GM12878 (cell line): ENCODE measurements around the gene SPTLC2. TPM values are rescaled to one million over a fixed set of nuclear protein-coding genes. Genes with fewer than 3 reads are reported as not detected.

Experiments
- BHLHE40 ChIP-seq, 2 experiments: fragments of 450-650 bp in 1 of 2; IDR thresholded peaks; 2 replicates each; pipeline ENCODE4 v1.6.1; 2011 to 2017; ENCODE audit warnings: low read depth in 2 of 2, borderline replicate concordance in 1 of 2, improper control_type of control experiment in 1 of 2, low read length in 1 of 2, mild to moderate bottlenecking in 1 of 2
- CEBPB ChIP-seq, 2 experiments: fragments of 150-350 bp in 1 of 2; IDR thresholded peaks; 2 replicates each; pipeline ENCODE4 v1.6.1; 2012 to 2014; ENCODE audit warnings: low read depth in 2 of 2, low read length in 2 of 2, borderline replicate concordance in 1 of 2, inconsistent platforms in 1 of 2
- CREB1 ChIP-seq: IDR thresholded peaks from 2 replicates; pipeline ENCODE4 v1.6.1; 2012; ENCODE audit warnings: low read depth, mild to moderate bottlenecking, inconsistent platforms
- DPF2 ChIP-seq: fragments of 450-650 bp; IDR thresholded peaks from 2 replicates; pipeline ENCODE4 v1.6.1; 2017; ENCODE audit warnings: mild to moderate bottlenecking
- E4F1 ChIP-seq: fragments of 450-650 bp; IDR thresholded peaks from 2 replicates; pipeline ENCODE4 v1.6.1; 2018; ENCODE audit warnings: borderline replicate concordance, mild to moderate bottlenecking; ENCODE audit not compliant: partially characterized antibody
- FOS ChIP-seq: IDR thresholded peaks from 3 replicates; pipeline ENCODE4 v1.6.1; 2011; ENCODE audit warnings: borderline replicate concordance; ENCODE audit not compliant: insufficient read length; ENCODE audit errors: extremely low read depth
- MXI1 ChIP-seq: fragments of 150-350 bp; IDR thresholded peaks from 2 replicates; pipeline ENCODE4 v1.6.1; 2011; ENCODE audit warnings: low read depth, mild to moderate bottlenecking, inconsistent platforms, low read length, improper control_type of control experiment
- NBN ChIP-seq: fragments of 450-650 bp; IDR thresholded peaks from 2 replicates; pipeline ENCODE4 v1.6.1; 2016
- NFIC ChIP-seq: IDR thresholded peaks from 2 replicates; pipeline ENCODE4 v1.6.1; 2012; ENCODE audit warnings: low read depth, mild to moderate bottlenecking, inconsistent platforms, low read length, moderate library complexity
- NR2F1 ChIP-seq: fragments of 450-650 bp; conservative IDR thresholded peaks from 2 replicates; pipeline ENCODE4 v1.6.1; 2017; ENCODE audit warnings: mild to moderate bottlenecking
- RAD51 ChIP-seq: fragments of 450-650 bp; IDR thresholded peaks from 2 replicates; pipeline ENCODE4 v1.6.1; 2016; ENCODE audit warnings: moderate library complexity, mild to moderate bottlenecking, inconsistent platforms
- RELA ChIP-seq: fragments of 450-650 bp; IDR thresholded peaks from 2 replicates; pipeline ENCODE4 v1.8.0; 2014; ENCODE audit warnings: borderline replicate concordance; ENCODE audit not compliant: partially characterized antibody
- RUNX3 ChIP-seq: IDR thresholded peaks from 2 replicates; pipeline ENCODE4 v1.6.1; 2012; ENCODE audit warnings: low read length, inconsistent platforms
- SMARCA5 ChIP-seq: fragments of 450-650 bp; IDR thresholded peaks from 2 replicates; pipeline ENCODE4 v1.6.1; 2017; ENCODE audit warnings: mild to moderate bottlenecking
- ZBTB33 ChIP-seq: fragments of 450-650 bp; IDR thresholded peaks from 2 replicates; pipeline ENCODE4 v1.6.1; 2017; ENCODE audit warnings: mild to moderate bottlenecking
- ZBTB40 ChIP-seq: fragments of 450-650 bp; IDR thresholded peaks from 2 replicates; pipeline ENCODE4 v1.6.1; 2016; ENCODE audit warnings: mild to moderate bottlenecking, moderate library complexity, borderline replicate concordance
- polyA plus RNA-seq, 11 experiments: library from polyadenylated mRNA; depleted of rRNA in 4 of 11; unstranded in 6 of 11; stranded (reverse) in 5 of 11; fragments of >200 nt; fragmentation: Nextera tagmentation in 4 of 11; fragmentation: Illumina TruSeq in 1 of 11; extraction: Ambion mirVana in 4 of 11; extraction: Trizol in 1 of 11; gene quantifications; 1 replicate in 1 of 11; 2 replicates in 10 of 11; pipeline versions ENCODE4 v1.2.1 to v1.2.3, GENCODE V29; 2011 to 2016; ENCODE audit warnings: inconsistent platforms in 2 of 11, missing spikeins in 2 of 11, low read depth in 1 of 11
- total RNA-seq, 4 experiments: library from RNA; depleted of rRNA in 3 of 4; stranded (reverse); fragments of >200 nt in 3 of 4; fragmentation: Illumina TruSeq in 1 of 4; extraction: Trizol in 1 of 4; gene quantifications; 2 replicates each; pipeline versions ENCODE4 v1.2.1 to v1.2.3, GENCODE V29; 2013 to 2021
- TF ChIP-seq, protein P1 (sequence below): IDR thresholded peaks from 2 replicates; pipeline ENCODE4 v1.6.1; 2012; ENCODE audit warnings: low read length, inconsistent platforms
- TF ChIP-seq, protein P2 (sequence below): IDR thresholded peaks from 2 replicates; pipeline ENCODE4 v1.6.1; 2012; ENCODE audit warnings: low read depth, low read length, improper control_type of control experiment

The SPTLC2 gene
- total and polyA plus RNA-seq, 10 of the 15 experiments (the other 5 are each of a cell fraction or from before 2014, with no cell fraction given): 6.9 to 35.1 (median 19.7) TPM

- TF ChIP-seq ZBTB33: no peak
- TF ChIP-seq NR2F1: no peak
- TF ChIP-seq BHLHE40 (IDR thresholded peaks at IDR 0.05; ENCODE audit: borderline replicate concordance in 1 of 2, low read depth in 2 of 2, low read length in 1 of 2): peak; percentile 55 to 65; a peak in 2 of 4 replicates
- no peak for TF ChIP-seq E4F1
- peak; percentile 91 for TF ChIP-seq RUNX3
- TF ChIP-seq CEBPB (IDR thresholded peaks at IDR 0.05; ENCODE audit: borderline replicate concordance in 1 of 2, low read depth in 2 of 2, low read length in 2 of 2): no peak
- TF ChIP-seq, protein P1, sequence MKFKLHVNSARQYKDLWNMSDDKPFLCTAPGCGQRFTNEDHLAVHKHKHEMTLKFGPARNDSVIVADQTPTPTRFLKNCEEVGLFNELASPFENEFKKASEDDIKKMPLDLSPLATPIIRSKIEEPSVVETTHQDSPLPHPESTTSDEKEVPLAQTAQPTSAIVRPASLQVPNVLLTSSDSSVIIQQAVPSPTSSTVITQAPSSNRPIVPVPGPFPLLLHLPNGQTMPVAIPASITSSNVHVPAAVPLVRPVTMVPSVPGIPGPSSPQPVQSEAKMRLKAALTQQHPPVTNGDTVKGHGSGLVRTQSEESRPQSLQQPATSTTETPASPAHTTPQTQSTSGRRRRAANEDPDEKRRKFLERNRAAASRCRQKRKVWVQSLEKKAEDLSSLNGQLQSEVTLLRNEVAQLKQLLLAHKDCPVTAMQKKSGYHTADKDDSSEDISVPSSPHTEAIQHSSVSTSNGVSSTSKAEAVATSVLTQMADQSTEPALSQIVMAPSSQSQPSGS: peak; percentile 32; the same call in 1 of the 2 replicates
- 0 out of 2 replicates have a peak, but pooled peaks have one; percentile 24 for TF ChIP-seq CREB1
- peak; percentile 69; the same call in 1 of the 2 replicates for TF ChIP-seq DPF2
- peak; percentile 67 for TF ChIP-seq NFIC
- TF ChIP-seq RELA: no peak
- 0 out of 2 replicates have a peak, but pooled peaks have one; percentile 47 for TF ChIP-seq NBN
- TF ChIP-seq MXI1: 0 out of 2 replicates have a peak, but pooled peaks have one; percentile 16
- TF ChIP-seq ZBTB40: no peak
- TF ChIP-seq, protein P2, sequence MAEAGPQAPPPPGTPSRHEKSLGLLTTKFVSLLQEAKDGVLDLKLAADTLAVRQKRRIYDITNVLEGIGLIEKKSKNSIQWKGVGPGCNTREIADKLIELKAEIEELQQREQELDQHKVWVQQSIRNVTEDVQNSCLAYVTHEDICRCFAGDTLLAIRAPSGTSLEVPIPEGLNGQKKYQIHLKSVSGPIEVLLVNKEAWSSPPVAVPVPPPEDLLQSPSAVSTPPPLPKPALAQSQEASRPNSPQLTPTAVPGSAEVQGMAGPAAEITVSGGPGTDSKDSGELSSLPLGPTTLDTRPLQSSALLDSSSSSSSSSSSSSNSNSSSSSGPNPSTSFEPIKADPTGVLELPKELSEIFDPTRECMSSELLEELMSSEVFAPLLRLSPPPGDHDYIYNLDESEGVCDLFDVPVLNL: no peak
- peak; percentile 86 for TF ChIP-seq RAD51
- TF ChIP-seq SMARCA5: no peak
- no peak for TF ChIP-seq FOS
These were observed 35.4 kb downstream of the SPTLC2 start (continued) for GRCh38 chr14:77580964-77581505.
